Measurements from ENCODE around the gene ATP8A1. TPM values are rescaled to one million over a fixed set of nuclear protein-coding genes. Genes with fewer than 3 reads are reported as not detected.

ATP8A1 gene
- total and polyA plus RNA-seq, 4 donors: 0.65 to 15.9 (median 5.9) TPM

GRCh38 chr4:42480717-42481116 lies 176.2 kb downstream of the ATP8A1 start:
- WGBS: 88% methylated on average over 1 of the region's 1 CpG
- H3K27ac ChIP-seq (ENCODE audit: low read depth in 1 of 2, low read length in 2 of 2): no peak overlapping the region
- no peaks in the 10 kb centered on the region for H3K4me1 ChIP-seq (ENCODE audit: control insufficient read depth in 4 of 4, insufficient read depth in 4 of 4, low read length in 3 of 4)
- H3K9ac ChIP-seq (ENCODE audit: low read depth in 1 of 2, low read length in 2 of 2): no peak overlapping the region
- TF ChIP-seq JUND (IDR thresholded peaks at IDR 0.05) (no peak), FOXA2 (IDR thresholded peaks at IDR 0.05) (no peak), NR2F2 (IDR thresholded peaks at IDR 0.05) (no peak), YY1 (IDR thresholded peaks at IDR 0.05) (no peak), HNF4G (IDR thresholded peaks at IDR 0.05) (no peak), GABPA (IDR thresholded peaks at IDR 0.05 in 1 of 2, conservative IDR thresholded peaks at IDR 0.05 in 1 of 2) (no peak), FOXA1 (IDR thresholded peaks at IDR 0.05) (no peak), CTCF (IDR thresholded peaks at IDR 0.05; ENCODE audit: low read depth, low read length, missing input control) (no peak), RXRA (IDR thresholded peaks at IDR 0.05) (no peak), ZBTB33 (IDR thresholded peaks at IDR 0.05) (no peak)
- H3K36me3 ChIP-seq (ENCODE audit: control insufficient read depth in 4 of 4, insufficient read depth in 3 of 4, low read depth in 1 of 4, low read length in 3 of 4): no peaks in the 10 kb centered on the region
- H3K27me3 ChIP-seq (ENCODE audit: control insufficient read depth in 4 of 4, insufficient read depth in 4 of 4, low read length in 3 of 4): no peaks in the 10 kb centered on the region
- DNase-seq (ENCODE audit: low spot score): no peak
- no peaks in the 10 kb centered on the region for H3K9me3 ChIP-seq (ENCODE audit: control insufficient read depth in 4 of 4, low read length in 3 of 4)
- no peak overlapping the region for H3K4me3 ChIP-seq (ENCODE audit: low read depth in 1 of 3, low read length in 3 of 3)

GRCh38 chr4:42480281-42480680 lies 176.6 kb downstream of the ATP8A1 start:
- no peak for TF ChIP-seq TAF1 (conservative IDR thresholded peaks at IDR 0.05)
- no peak for TF ChIP-seq JUND (IDR thresholded peaks at IDR 0.05)
- no peak for TF ChIP-seq REST (IDR thresholded peaks at IDR 0.05)
- TF ChIP-seq YY1 (IDR thresholded peaks at IDR 0.05): no peak
- TF ChIP-seq FOXA1 (IDR thresholded peaks at IDR 0.05): no peak
- TF ChIP-seq RAD21 (IDR thresholded peaks at IDR 0.05): no peak
- TF ChIP-seq HNF4G (IDR thresholded peaks at IDR 0.05): no peak
- TF ChIP-seq EGR1 (IDR thresholded peaks at IDR 0.05; ENCODE audit: low read depth in 2 of 2): no peak
- H3K4me1 ChIP-seq (ENCODE audit: control insufficient read depth in 4 of 4, insufficient read depth in 4 of 4, low read length in 3 of 4): no peaks in the 10 kb centered on the region
- no peak overlapping the region for H3K9ac ChIP-seq (ENCODE audit: low read depth in 1 of 2, low read length in 2 of 2)
- WGBS: 92% methylated on average over 1 of the region's 1 CpG
- DNase-seq (ENCODE audit: low spot score): no peak
- no peaks in the 10 kb centered on the region for H3K9me3 ChIP-seq (ENCODE audit: control insufficient read depth in 4 of 4, low read length in 3 of 4)
- no peaks in the 10 kb centered on the region for H3K36me3 ChIP-seq (ENCODE audit: control insufficient read depth in 4 of 4, insufficient read depth in 3 of 4, low read depth in 1 of 4, low read length in 3 of 4)
- H3K27me3 ChIP-seq (ENCODE audit: control insufficient read depth in 4 of 4, insufficient read depth in 4 of 4, low read length in 3 of 4): no peaks in the 10 kb centered on the region
- H3K4me3 ChIP-seq (ENCODE audit: low read depth in 1 of 3, low read length in 3 of 3): no peak overlapping the region
- H3K27ac ChIP-seq (ENCODE audit: low read depth in 1 of 2, low read length in 2 of 2): no peak overlapping the region
